Endothelial cell of umbilical vein (primary cell): Measurements from ENCODE around the gene CDH23. TPM values are rescaled to one million over a fixed set of nuclear protein-coding genes. Genes with fewer than 3 reads are reported as not detected.

Experiments
- BruUV-seq: library from RNA; stranded (reverse); fragments of 400-500 nt; replicated peaks from 2 replicates; lab custom pipeline; 2021; lab: Mats Ljungman, UMichigan
- CTCF ChIA-PET: fragments of 300-600, 350-600 bp; sonication (Branson Sonifier 250); formaldehyde crosslinking; loops from one replicate; lab custom pipeline; 2021; ENCODE audit warnings: antibody characterized with exemption, inconsistent platforms; lab: Charles Lee
- POLR2A ChIA-PET: fragments of 300-600, 350-600 bp; sonication (Branson Sonifier 250); formaldehyde crosslinking; loops from one replicate; lab custom pipeline; 2021; ENCODE audit warnings: antibody characterized with exemption, inconsistent platforms; lab: Charles Lee
- DNase-seq: peaks from one replicate; pipeline ENCODE4 v3.0.0-alpha.2; 2011; ENCODE audit warnings: low read depth, low spot score
- FAIRE-seq: peaks from 2 replicates; lab custom pipeline; 2011; peaks lifted over from hg19 to GRCh38; lab: Jason Lieb, UNC
- H2AFZ ChIP-seq: 2 replicates; pipeline ENCODE4 v1.6.0; 2012; ENCODE audit warnings: low read depth, low read length, control low read depth, inconsistent platforms
- H3K27ac ChIP-seq: 2 replicates; pipeline ENCODE4 v1.5.1; 2011; ENCODE audit warnings: low read depth, mild to moderate bottlenecking, control low read depth, low read length, moderate library complexity; ENCODE audit not compliant: insufficient read depth
- H3K27me3 ChIP-seq, 2 experiments: 2 replicates each; pipeline versions ENCODE4 v1.6.0 to v1.6.1; 2011; ENCODE audit warnings: low read length in 2 of 2, mixed read lengths in 1 of 2; ENCODE audit not compliant: control insufficient read depth in 2 of 2, insufficient read depth in 2 of 2
- H3K36me3 ChIP-seq, 2 experiments: 2 replicates in 1 of 2; 3 replicates in 1 of 2; pipeline ENCODE4 v1.5.1; 2011; ENCODE audit warnings: low read length in 2 of 2, mild to moderate bottlenecking in 1 of 2, moderate library complexity in 1 of 2; ENCODE audit not compliant: control insufficient read depth in 2 of 2, insufficient read depth in 2 of 2; ENCODE audit errors: extremely low read depth in 1 of 2
- H3K4me1 ChIP-seq: 3 replicates; pipeline ENCODE4 v1.5.1; 2011; ENCODE audit warnings: mild to moderate bottlenecking, low read length; ENCODE audit not compliant: control insufficient read depth, insufficient read depth; ENCODE audit errors: extremely low read depth
- H3K4me2 ChIP-seq: 2 replicates; pipeline ENCODE4 v1.6.1; 2011; ENCODE audit warnings: low read length, control low read depth, mixed read lengths; ENCODE audit not compliant: insufficient read depth
- H3K4me3 ChIP-seq, 3 experiments: fragments of 200-600 bp in 1 of 3; sonication (generic), shearing (Covaris generic) in 1 of 3; replicated peaks in 1 of 3; 2 replicates each; pipeline ENCODE4 v1.5.1; 2011 to 2016; ENCODE audit warnings: control low read depth in 3 of 3, low read length in 3 of 3, mild to moderate bottlenecking in 2 of 3, inconsistent platforms in 1 of 3, low read depth in 1 of 3, moderate library complexity in 1 of 3; ENCODE audit not compliant: insufficient read depth in 1 of 3
- H3K79me2 ChIP-seq: 2 replicates; pipeline ENCODE4 v1.6.0; 2012; ENCODE audit warnings: low read length, inconsistent platforms; ENCODE audit not compliant: control insufficient read depth, insufficient read depth
- H3K9ac ChIP-seq: replicated peaks from 2 replicates; pipeline ENCODE3; 2011; ENCODE audit warnings: low read length, control low read depth; ENCODE audit not compliant: insufficient read depth; ENCODE audit errors: extremely low read depth
- H3K9me1 ChIP-seq: replicated peaks from 3 replicates; pipeline ENCODE4 v1.6.0; 2011; ENCODE audit warnings: mild to moderate bottlenecking, low read length; ENCODE audit not compliant: control insufficient read depth, insufficient read depth; ENCODE audit errors: extremely low read depth
- H3K9me3 ChIP-seq: replicated peaks from 2 replicates; pipeline ENCODE4 v1.5.1; 2012; ENCODE audit warnings: low read length, inconsistent platforms; ENCODE audit not compliant: control insufficient read depth, insufficient read depth
- H4K20me1 ChIP-seq: replicated peaks from 2 replicates; pipeline ENCODE3; 2011; ENCODE audit warnings: mild to moderate bottlenecking, low read length; ENCODE audit not compliant: control insufficient read depth, insufficient read depth; ENCODE audit errors: extremely low read depth
- EZH2 ChIP-seq: IDR thresholded peaks from 2 replicates; pipeline ENCODE4 v1.6.1; 2012; ENCODE audit warnings: borderline replicate concordance, low read depth, mild to moderate bottlenecking, moderate library complexity, low read length, inconsistent platforms; ENCODE audit not compliant: severe bottlenecking
- FOS ChIP-seq: IDR thresholded peaks from 2 replicates; pipeline ENCODE4 v1.6.1; 2011; ENCODE audit warnings: mild to moderate bottlenecking, low read length, moderate library complexity, borderline replicate concordance; ENCODE audit not compliant: insufficient read depth
- GATA2 ChIP-seq: IDR thresholded peaks from 2 replicates; pipeline ENCODE4 v1.7.0; 2011; ENCODE audit warnings: low read depth, mild to moderate bottlenecking, moderate library complexity, mixed read lengths, low read length; ENCODE audit not compliant: insufficient read length, insufficient read depth
- JUN ChIP-seq: IDR thresholded peaks from 2 replicates; pipeline ENCODE4 v1.6.1; 2011; ENCODE audit warnings: borderline replicate concordance, low read depth; ENCODE audit not compliant: insufficient read length, insufficient read depth
- MYC ChIP-seq: IDR thresholded peaks from one replicate; pipeline ENCODE4 v1.6.1; 2011; ENCODE audit warnings: mild to moderate bottlenecking, low read depth, low read length
- POLR2A ChIP-seq: IDR thresholded peaks from 2 replicates; pipeline ENCODE4 v1.6.1; 2012; ENCODE audit warnings: low read depth, mild to moderate bottlenecking, control low read depth, low read length
- POLR2AphosphoS5 ChIP-seq: IDR thresholded peaks from 2 replicates; pipeline ENCODE4 v1.6.1; 2012; ENCODE audit warnings: low read depth, mild to moderate bottlenecking, control low read depth, low read length, moderate library complexity; ENCODE audit not compliant: insufficient read depth
- dilution Hi-C: fragments of 300-500 bp; cut with MboI; formaldehyde crosslinking; loops from one replicate; pipeline ENCODE4 v1.15.0; 2019; ENCODE audit warnings: low sequenced_read_pairs; ENCODE audit not compliant: extremely low pct_ligation_motif_present
- intact Hi-C: fragments of 100-400 bp; cut with micrococcal nuclease; formaldehyde crosslinking; loops from one replicate; pipeline ENCODE4 v1.10.0; 2022
- polyA plus RNA-seq, 4 experiments: library from polyadenylated mRNA; depleted of rRNA in 3 of 4; stranded (reverse) in 3 of 4; unstranded in 1 of 4; fragments of >200 nt; gene quantifications; 2 replicates each; pipeline versions ENCODE4 v1.2.1 to v1.2.3, GENCODE V29; 2011 to 2012; ENCODE audit warnings: missing spikeins in 1 of 4
- total RNA-seq: library from RNA; stranded (reverse); gene quantifications from 2 replicates; pipeline ENCODE4 v1.2.3, GENCODE V29; 2021
- TF ChIP-seq, protein P1 (sequence below), 2 donors: IDR thresholded peaks; 1 replicate in 1 of 2; 2 replicates in 1 of 2; pipeline ENCODE4 v1.5.1; 2011; ENCODE audit warnings: low read length in 2 of 2, mild to moderate bottlenecking in 2 of 2, moderate library complexity in 2 of 2, control low read depth in 1 of 2, inconsistent platforms in 1 of 2, low read depth in 1 of 2; ENCODE audit not compliant: insufficient read depth in 1 of 2; ENCODE audit errors: extremely low read depth in 1 of 2
- TF ChIP-seq, protein P2 (sequence below): IDR thresholded peaks from 2 replicates; pipeline ENCODE4 v1.6.1; 2011; ENCODE audit not compliant: insufficient read depth, insufficient read length

The CDH23 gene
- total and polyA plus RNA-seq, 2 donors (not counting 3 experiments of a cell fraction or from before 2014, with no cell fraction given), result not detected

- Histone ChIP-seq H3K4me3 (no peak overlapping the region), H3K9me3 (no peaks in the 10 kb centered on the region), H3K9ac (no peak overlapping the region), H3K79me2 (no peaks in the 10 kb centered on the region), H3K4me1 (peaks cover 2% of the 10 kb centered on the region), H3K36me3 (no peaks in the 10 kb centered on the region), H4K20me1 (no peaks in the 10 kb centered on the region), H2AFZ (no peak overlapping the region), H3K27me3 (peaks cover 0 to 1% of the 10 kb centered on the region in 2 experiments), H3K27ac (no peak overlapping the region), H3K4me2 (no peak overlapping the region), H3K9me1 (no peaks in the 10 kb centered on the region)
- intact Hi-C loops (no loop called here), dilution Hi-C loops (no loop called here)
- no peak for FAIRE-seq
- no peak for DNase-seq
- ChIA-PET POLR2A (no interaction called here), CTCF (interaction anchor here (1.3 kb wide), 1 partner anchor 12 kb away, joined by 3 read pairs; no protein-coding TSS in a partner anchor)
- TF ChIP-seq, protein P1, sequence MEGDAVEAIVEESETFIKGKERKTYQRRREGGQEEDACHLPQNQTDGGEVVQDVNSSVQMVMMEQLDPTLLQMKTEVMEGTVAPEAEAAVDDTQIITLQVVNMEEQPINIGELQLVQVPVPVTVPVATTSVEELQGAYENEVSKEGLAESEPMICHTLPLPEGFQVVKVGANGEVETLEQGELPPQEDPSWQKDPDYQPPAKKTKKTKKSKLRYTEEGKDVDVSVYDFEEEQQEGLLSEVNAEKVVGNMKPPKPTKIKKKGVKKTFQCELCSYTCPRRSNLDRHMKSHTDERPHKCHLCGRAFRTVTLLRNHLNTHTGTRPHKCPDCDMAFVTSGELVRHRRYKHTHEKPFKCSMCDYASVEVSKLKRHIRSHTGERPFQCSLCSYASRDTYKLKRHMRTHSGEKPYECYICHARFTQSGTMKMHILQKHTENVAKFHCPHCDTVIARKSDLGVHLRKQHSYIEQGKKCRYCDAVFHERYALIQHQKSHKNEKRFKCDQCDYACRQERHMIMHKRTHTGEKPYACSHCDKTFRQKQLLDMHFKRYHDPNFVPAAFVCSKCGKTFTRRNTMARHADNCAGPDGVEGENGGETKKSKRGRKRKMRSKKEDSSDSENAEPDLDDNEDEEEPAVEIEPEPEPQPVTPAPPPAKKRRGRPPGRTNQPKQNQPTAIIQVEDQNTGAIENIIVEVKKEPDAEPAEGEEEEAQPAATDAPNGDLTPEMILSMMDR (IDR thresholded peaks at IDR 0.05; ENCODE audit: extremely low read depth in 1 of 2, insufficient read depth in 1 of 2, low read depth in 1 of 2, low read length in 2 of 2), result no peak
- TF ChIP-seq MYC (no peak), JUN (no peak), EZH2 (no peak), POLR2AphosphoS5 (no peak), FOS (no peak), GATA2 (no peak), POLR2A (no peak)
- TF ChIP-seq, protein P2, sequence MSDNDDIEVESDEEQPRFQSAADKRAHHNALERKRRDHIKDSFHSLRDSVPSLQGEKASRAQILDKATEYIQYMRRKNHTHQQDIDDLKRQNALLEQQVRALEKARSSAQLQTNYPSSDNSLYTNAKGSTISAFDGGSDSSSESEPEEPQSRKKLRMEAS, result no peak
- BruUV-seq, result no TSS peak
Observed at GRCh38 chr10:71437537-71438092, 40.9 kb downstream of the CDH23 start.
